Panc1 (cell line): Measurements from ENCODE around the gene IFTAP.

ENCODE experiments used
- POLR2AphosphoS5 ChIP-seq: IDR thresholded peaks from 2 replicates; pipeline ENCODE4 v1.6.1; 2012; ENCODE audit warnings: mild to moderate bottlenecking, low read depth, low read length, moderate library complexity
- SIN3A ChIP-seq: IDR thresholded peaks from 2 replicates; pipeline ENCODE4 v1.6.1; 2012; ENCODE audit warnings: low read depth, mild to moderate bottlenecking, low read length, moderate library complexity, borderline replicate concordance; ENCODE audit not compliant: insufficient read depth
- TCF7L2 ChIP-seq: IDR thresholded peaks from 2 replicates; pipeline ENCODE4 v1.6.1; 2011; ENCODE audit warnings: mild to moderate bottlenecking, low read depth, low read length, inconsistent platforms
- TF ChIP-seq, protein P1 (sequence below): fragments of 450-650 bp; IDR thresholded peaks from 2 replicates; pipeline ENCODE4 v1.5.1; 2017; ENCODE audit warnings: mild to moderate bottlenecking
- TF ChIP-seq, protein P2 (sequence below), 2 experiments: IDR thresholded peaks; 2 replicates each; pipeline ENCODE4 v1.6.1; 2011 to 2012; ENCODE audit warnings: low read depth in 2 of 2, control low read depth in 1 of 2, low read length in 1 of 2, mild to moderate bottlenecking in 1 of 2, moderate library complexity in 1 of 2; ENCODE audit not compliant: insufficient read depth in 1 of 2

DNA sequence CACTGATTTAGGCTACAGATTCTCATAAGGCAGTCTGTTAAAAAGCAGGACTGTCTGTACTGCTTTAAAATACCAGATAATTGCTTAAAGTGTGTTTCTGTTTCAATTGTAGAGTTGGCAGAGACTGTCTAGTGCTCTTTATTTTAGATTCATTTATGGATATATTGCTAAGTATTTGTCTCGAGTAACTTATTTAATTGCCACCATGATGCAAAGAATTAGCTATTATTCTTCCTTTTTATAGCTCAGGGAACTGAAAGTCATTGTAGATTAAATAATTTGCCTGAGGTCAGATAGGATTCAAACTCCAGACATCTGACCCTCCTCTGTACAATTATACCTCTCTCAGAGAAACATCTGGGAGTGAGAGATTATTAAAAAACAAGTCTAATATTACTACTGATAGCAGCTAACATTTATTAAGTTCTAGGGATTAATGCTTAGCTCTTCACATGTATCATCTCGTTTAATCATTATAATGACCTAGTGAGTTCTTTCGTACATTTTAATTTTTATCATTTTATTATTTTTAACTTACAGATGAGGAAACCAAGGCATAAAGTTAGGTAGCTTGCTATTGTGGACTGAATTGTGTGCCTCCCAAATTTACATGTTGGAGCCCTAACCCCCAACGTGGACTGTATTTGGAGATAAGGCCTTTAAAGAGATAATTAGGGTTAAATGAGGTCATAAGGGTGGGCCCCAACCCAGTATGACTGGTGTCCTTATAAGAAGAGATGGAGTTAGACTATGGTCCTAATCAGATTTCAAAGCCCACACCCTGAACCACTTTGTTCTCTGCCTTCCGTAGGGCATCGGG lies 23.5 kb downstream of the IFTAP start:
- TF ChIP-seq POLR2AphosphoS5 = no peak
- TF ChIP-seq, protein P1, sequence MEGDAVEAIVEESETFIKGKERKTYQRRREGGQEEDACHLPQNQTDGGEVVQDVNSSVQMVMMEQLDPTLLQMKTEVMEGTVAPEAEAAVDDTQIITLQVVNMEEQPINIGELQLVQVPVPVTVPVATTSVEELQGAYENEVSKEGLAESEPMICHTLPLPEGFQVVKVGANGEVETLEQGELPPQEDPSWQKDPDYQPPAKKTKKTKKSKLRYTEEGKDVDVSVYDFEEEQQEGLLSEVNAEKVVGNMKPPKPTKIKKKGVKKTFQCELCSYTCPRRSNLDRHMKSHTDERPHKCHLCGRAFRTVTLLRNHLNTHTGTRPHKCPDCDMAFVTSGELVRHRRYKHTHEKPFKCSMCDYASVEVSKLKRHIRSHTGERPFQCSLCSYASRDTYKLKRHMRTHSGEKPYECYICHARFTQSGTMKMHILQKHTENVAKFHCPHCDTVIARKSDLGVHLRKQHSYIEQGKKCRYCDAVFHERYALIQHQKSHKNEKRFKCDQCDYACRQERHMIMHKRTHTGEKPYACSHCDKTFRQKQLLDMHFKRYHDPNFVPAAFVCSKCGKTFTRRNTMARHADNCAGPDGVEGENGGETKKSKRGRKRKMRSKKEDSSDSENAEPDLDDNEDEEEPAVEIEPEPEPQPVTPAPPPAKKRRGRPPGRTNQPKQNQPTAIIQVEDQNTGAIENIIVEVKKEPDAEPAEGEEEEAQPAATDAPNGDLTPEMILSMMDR = no peak
- no peak for TF ChIP-seq SIN3A
- TF ChIP-seq, protein P2, sequence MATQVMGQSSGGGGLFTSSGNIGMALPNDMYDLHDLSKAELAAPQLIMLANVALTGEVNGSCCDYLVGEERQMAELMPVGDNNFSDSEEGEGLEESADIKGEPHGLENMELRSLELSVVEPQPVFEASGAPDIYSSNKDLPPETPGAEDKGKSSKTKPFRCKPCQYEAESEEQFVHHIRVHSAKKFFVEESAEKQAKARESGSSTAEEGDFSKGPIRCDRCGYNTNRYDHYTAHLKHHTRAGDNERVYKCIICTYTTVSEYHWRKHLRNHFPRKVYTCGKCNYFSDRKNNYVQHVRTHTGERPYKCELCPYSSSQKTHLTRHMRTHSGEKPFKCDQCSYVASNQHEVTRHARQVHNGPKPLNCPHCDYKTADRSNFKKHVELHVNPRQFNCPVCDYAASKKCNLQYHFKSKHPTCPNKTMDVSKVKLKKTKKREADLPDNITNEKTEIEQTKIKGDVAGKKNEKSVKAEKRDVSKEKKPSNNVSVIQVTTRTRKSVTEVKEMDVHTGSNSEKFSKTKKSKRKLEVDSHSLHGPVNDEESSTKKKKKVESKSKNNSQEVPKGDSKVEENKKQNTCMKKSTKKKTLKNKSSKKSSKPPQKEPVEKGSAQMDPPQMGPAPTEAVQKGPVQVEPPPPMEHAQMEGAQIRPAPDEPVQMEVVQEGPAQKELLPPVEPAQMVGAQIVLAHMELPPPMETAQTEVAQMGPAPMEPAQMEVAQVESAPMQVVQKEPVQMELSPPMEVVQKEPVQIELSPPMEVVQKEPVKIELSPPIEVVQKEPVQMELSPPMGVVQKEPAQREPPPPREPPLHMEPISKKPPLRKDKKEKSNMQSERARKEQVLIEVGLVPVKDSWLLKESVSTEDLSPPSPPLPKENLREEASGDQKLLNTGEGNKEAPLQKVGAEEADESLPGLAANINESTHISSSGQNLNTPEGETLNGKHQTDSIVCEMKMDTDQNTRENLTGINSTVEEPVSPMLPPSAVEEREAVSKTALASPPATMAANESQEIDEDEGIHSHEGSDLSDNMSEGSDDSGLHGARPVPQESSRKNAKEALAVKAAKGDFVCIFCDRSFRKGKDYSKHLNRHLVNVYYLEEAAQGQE (IDR thresholded peaks at IDR 0.05; ENCODE audit: insufficient read depth in 1 of 2, low read depth in 2 of 2, low read length in 1 of 2) = no peak
- no peak for TF ChIP-seq TCF7L2
